ENCODE results near the gene HMGCS2.

The HMGCS2 gene

GRCh38 chr1:119744598-119744942, 24.1 kb downstream of the HMGCS2 start:
- Histone ChIP-seq H3K27me3 (ENCODE audit: insufficient read depth, low read length, poor library complexity) (no peaks in the 10 kb centered on the region), H3K4me1 (ENCODE audit: insufficient read depth, low read length) (no peaks in the 10 kb centered on the region), H2AFZ (ENCODE audit: low read depth, low read length) (no peak overlapping the region), H3K4me3 (ENCODE audit: low read depth in 1 of 2, low read length in 2 of 2) (no peak overlapping the region), H3K27ac (ENCODE audit: low read length) (no peak overlapping the region), H3K9me3 (ENCODE audit: insufficient read depth, low read length, severe bottlenecking) (no peaks in the 10 kb centered on the region), H4K20me1 (ENCODE audit: insufficient read depth, low read length) (peaks cover 41% of the 10 kb centered on the region), H3K36me3 (ENCODE audit: insufficient read depth, low read length) (peaks cover 51% of the 10 kb centered on the region), H3K4me2 (ENCODE audit: insufficient read depth, low read length) (no peak overlapping the region), H3K9ac (ENCODE audit: low read depth, low read length) (no peak overlapping the region), H3K79me2 (ENCODE audit: insufficient read depth, low read length) (no peaks in the 10 kb centered on the region)
- DNase-seq (no peak), ATAC-seq (ENCODE audit: insufficient read depth, low read depth) (no peak)
- TF ChIP-seq CTCF (IDR thresholded peaks at IDR 0.05; ENCODE audit: borderline replicate concordance, extremely low read depth, low read length, poor library complexity, severe bottlenecking) (no peak), EZH2 (IDR thresholded peaks at IDR 0.05; ENCODE audit: borderline replicate concordance, low read depth, low read length, severe bottlenecking) (no peak)

- Histone ChIP-seq H3K9me3 (ENCODE audit: insufficient read depth, low read length, severe bottlenecking) (no peaks in the 10 kb centered on the region), H3K79me2 (ENCODE audit: insufficient read depth, low read length) (no peaks in the 10 kb centered on the region), H3K4me1 (ENCODE audit: insufficient read depth, low read length) (no peaks in the 10 kb centered on the region), H3K27me3 (ENCODE audit: insufficient read depth, low read length, poor library complexity) (no peaks in the 10 kb centered on the region), H2AFZ (ENCODE audit: low read depth, low read length) (no peak overlapping the region), H3K4me3 (ENCODE audit: low read depth in 1 of 2, low read length in 2 of 2) (no peak overlapping the region), H3K36me3 (ENCODE audit: insufficient read depth, low read length) (peaks cover 56% of the 10 kb centered on the region), H3K4me2 (ENCODE audit: insufficient read depth, low read length) (no peak overlapping the region), H3K9ac (ENCODE audit: low read depth, low read length) (no peak overlapping the region), H4K20me1 (ENCODE audit: insufficient read depth, low read length) (peaks cover 41% of the 10 kb centered on the region), H3K27ac (ENCODE audit: low read length) (no peak overlapping the region)
- ATAC-seq (ENCODE audit: insufficient read depth, low read depth) = peak; percentile 80
- TF ChIP-seq EZH2 (IDR thresholded peaks at IDR 0.05; ENCODE audit: borderline replicate concordance, low read depth, low read length, severe bottlenecking) (no peak), CTCF (IDR thresholded peaks at IDR 0.05; ENCODE audit: borderline replicate concordance, extremely low read depth, low read length, poor library complexity, severe bottlenecking) (peak; percentile 88)
- peak; percentile 62 for DNase-seq
Measured at GRCh38 chr1:119743776-119744597, 24.7 kb downstream of the HMGCS2 start.

- H3K36me3 ChIP-seq (ENCODE audit: insufficient read depth, low read length) = peaks cover 63% of the 10 kb centered on the region
- no peak for ATAC-seq (ENCODE audit: insufficient read depth, low read depth)
Measured at GRCh38 chr1:119743308-119743707, 25.4 kb downstream of the HMGCS2 start.

More at GRCh38 chr1:119743308-119743707, 25.4 kb downstream of the HMGCS2 start:
- Histone ChIP-seq H3K4me3 (ENCODE audit: low read depth in 1 of 2, low read length in 2 of 2) (no peak overlapping the region), H3K79me2 (ENCODE audit: insufficient read depth, low read length) (no peaks in the 10 kb centered on the region), H4K20me1 (ENCODE audit: insufficient read depth, low read length) (peaks cover 41% of the 10 kb centered on the region), H3K9me3 (ENCODE audit: insufficient read depth, low read length, severe bottlenecking) (no peaks in the 10 kb centered on the region), H3K4me2 (ENCODE audit: insufficient read depth, low read length) (no peak overlapping the region), H2AFZ (ENCODE audit: low read depth, low read length) (no peak overlapping the region), H3K9ac (ENCODE audit: low read depth, low read length) (no peak overlapping the region), H3K4me1 (ENCODE audit: insufficient read depth, low read length) (no peaks in the 10 kb centered on the region), H3K27me3 (ENCODE audit: insufficient read depth, low read length, poor library complexity) (no peaks in the 10 kb centered on the region), H3K27ac (ENCODE audit: low read length) (no peak overlapping the region)
- TF ChIP-seq CTCF (IDR thresholded peaks at IDR 0.05; ENCODE audit: borderline replicate concordance, extremely low read depth, low read length, poor library complexity, severe bottlenecking) (no peak), EZH2 (IDR thresholded peaks at IDR 0.05; ENCODE audit: borderline replicate concordance, low read depth, low read length, severe bottlenecking) (no peak)
- no peak for DNase-seq
